ENCODE data around the gene CAMLG.
A peak's percentile ranks its signal among the peaks of the same experiment; 100 is the strongest.

The CAMLG gene

DNA sequence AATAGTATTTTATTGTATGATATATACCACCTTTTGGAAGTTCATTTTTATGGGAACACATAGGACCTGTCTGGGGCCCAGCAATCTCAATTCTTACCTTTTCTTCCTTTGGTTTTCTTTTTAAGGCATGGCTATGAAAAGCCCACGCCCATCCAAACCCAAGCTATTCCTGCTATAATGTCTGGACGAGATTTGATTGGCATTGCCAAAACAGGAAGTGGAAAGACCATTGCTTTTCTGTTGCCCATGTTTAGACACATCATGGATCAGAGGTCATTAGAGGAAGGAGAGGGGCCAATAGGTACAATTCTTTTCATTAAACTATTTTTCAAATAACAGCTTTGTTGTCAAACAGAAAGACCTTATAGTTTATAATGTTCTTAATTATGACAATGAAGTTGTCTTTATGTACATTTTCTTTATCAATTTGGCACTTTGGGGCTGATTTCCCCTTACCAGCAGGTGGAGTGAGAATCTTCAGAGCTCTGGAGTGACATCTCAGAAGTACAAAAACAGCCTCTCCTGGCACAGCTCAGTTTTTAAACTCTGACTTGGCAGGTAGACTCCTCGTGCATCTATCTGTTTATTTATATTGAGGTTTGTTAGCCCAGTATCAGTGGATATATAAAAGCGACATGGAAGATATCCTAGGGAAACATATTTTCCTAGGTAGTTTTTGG is 46.0 kb downstream of the CAMLG start:
- Histone ChIP-seq H3K4me3 (ENCODE audit: low read length) (no peak overlapping the region), H3K27me3 (replicated peaks; ENCODE audit: control insufficient read depth, insufficient read depth, low read length) (no peaks in the 10 kb centered on the region), H3K9ac (ENCODE audit: low read length) (no peak overlapping the region), H3K36me3 (ENCODE audit: control insufficient read depth, insufficient read depth, low read length, severe bottlenecking) (peaks cover 88% of the 10 kb centered on the region), H3K4me1 (ENCODE audit: control insufficient read depth, insufficient read depth, low read length) (no peaks in the 10 kb centered on the region), H3K9me3 (ENCODE audit: control insufficient read depth, low read length) (no peaks in the 10 kb centered on the region)
- peak; percentile 15 for DNase-seq (ENCODE audit: low read depth)

GRCh38 chr5:134784946-134785620 is 46.7 kb downstream of the CAMLG start:
- no peaks in the 10 kb centered on the region for H3K4me1 ChIP-seq (ENCODE audit: control insufficient read depth, insufficient read depth, low read length)
- DNase-seq (ENCODE audit: low read depth) = peak; percentile 27
- no peak overlapping the region for H3K4me3 ChIP-seq (ENCODE audit: low read length)
- H3K9me3 ChIP-seq (ENCODE audit: control insufficient read depth, low read length) = no peaks in the 10 kb centered on the region
- H3K27me3 ChIP-seq (replicated peaks; ENCODE audit: control insufficient read depth, insufficient read depth, low read length) = no peaks in the 10 kb centered on the region
- H3K36me3 ChIP-seq (ENCODE audit: control insufficient read depth, insufficient read depth, low read length, severe bottlenecking) = peaks cover 86% of the 10 kb centered on the region
- no peak overlapping the region for H3K9ac ChIP-seq (ENCODE audit: low read length)

- Histone ChIP-seq H3K4me3 (ENCODE audit: low read length) (no peak overlapping the region), H3K36me3 (ENCODE audit: control insufficient read depth, insufficient read depth, low read length, severe bottlenecking) (peaks cover 90% of the 10 kb centered on the region), H3K9ac (ENCODE audit: low read length) (no peak overlapping the region), H3K4me1 (ENCODE audit: control insufficient read depth, insufficient read depth, low read length) (no peaks in the 10 kb centered on the region), H3K27me3 (replicated peaks; ENCODE audit: control insufficient read depth, insufficient read depth, low read length) (no peaks in the 10 kb centered on the region), H3K9me3 (ENCODE audit: control insufficient read depth, low read length) (no peaks in the 10 kb centered on the region)
- no peak for DNase-seq (ENCODE audit: low read depth)
Observed at GRCh38 chr5:134787692-134788091, 49.3 kb downstream of the CAMLG start.

GRCh38 chr5:134791580-134791979 is 53.2 kb downstream of the CAMLG start:
- H3K9ac ChIP-seq (ENCODE audit: low read length) = no peak overlapping the region
- no peaks in the 10 kb centered on the region for H3K27me3 ChIP-seq (replicated peaks; ENCODE audit: control insufficient read depth, insufficient read depth, low read length)
- H3K4me3 ChIP-seq (ENCODE audit: low read length) = no peak overlapping the region
- H3K9me3 ChIP-seq (ENCODE audit: control insufficient read depth, low read length) = no peaks in the 10 kb centered on the region
- H3K4me1 ChIP-seq (ENCODE audit: control insufficient read depth, insufficient read depth, low read length) = no peaks in the 10 kb centered on the region
- DNase-seq (ENCODE audit: low read depth) = no peak
- H3K36me3 ChIP-seq (ENCODE audit: control insufficient read depth, insufficient read depth, low read length, severe bottlenecking) = peaks cover 86% of the 10 kb centered on the region

DNA sequence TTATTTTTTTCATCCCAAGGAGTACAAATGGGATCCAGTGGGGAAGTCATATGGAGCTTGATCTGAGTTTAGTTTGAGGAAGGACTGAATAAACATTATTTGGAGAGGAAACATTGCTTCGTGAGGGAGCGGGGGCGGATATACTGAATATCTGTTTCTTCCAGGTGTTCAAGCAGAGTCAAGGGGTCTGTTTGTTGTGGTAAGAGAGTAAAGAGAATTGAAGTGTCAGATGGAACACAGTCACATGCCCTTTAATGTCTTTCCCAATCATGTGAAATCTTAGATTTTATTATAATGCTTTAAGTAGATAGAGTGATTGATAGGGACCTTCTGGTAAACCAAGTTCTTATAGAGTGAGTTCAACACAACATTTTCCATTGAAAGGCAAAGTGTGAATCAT is 53.9 kb downstream of the CAMLG start:
- no peak for DNase-seq (ENCODE audit: low read depth)
- H3K4me3 ChIP-seq (ENCODE audit: low read length) = no peak overlapping the region
- no peaks in the 10 kb centered on the region for H3K9me3 ChIP-seq (ENCODE audit: control insufficient read depth, low read length)
- no peaks in the 10 kb centered on the region for H3K27me3 ChIP-seq (replicated peaks; ENCODE audit: control insufficient read depth, insufficient read depth, low read length)
- no peak overlapping the region for H3K9ac ChIP-seq (ENCODE audit: low read length)
- H3K4me1 ChIP-seq (ENCODE audit: control insufficient read depth, insufficient read depth, low read length) = no peaks in the 10 kb centered on the region
- peaks cover 83% of the 10 kb centered on the region for H3K36me3 ChIP-seq (ENCODE audit: control insufficient read depth, insufficient read depth, low read length, severe bottlenecking)

DNA sequence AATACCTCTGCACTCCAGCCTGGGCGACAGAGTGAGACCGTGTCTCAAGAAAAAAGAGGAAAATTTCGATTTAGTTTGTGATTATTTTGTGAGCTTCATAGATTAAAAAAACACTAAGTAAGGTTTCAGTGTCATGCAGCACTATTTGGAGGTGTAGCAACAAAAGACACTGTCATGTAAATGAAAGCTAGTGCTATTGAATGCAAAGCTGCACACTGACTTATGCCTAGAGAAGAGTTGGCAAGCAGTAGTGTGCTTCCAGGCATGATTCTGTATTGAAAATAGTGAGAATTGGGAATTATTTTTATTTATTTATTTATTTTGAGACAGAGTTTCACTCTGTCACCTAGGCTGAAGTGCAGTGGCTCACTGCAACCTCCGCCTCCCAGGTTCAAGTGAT is 54.8 kb downstream of the CAMLG start:
- peaks cover 86% of the 10 kb centered on the region for H3K36me3 ChIP-seq (ENCODE audit: control insufficient read depth, insufficient read depth, low read length, severe bottlenecking)
- H3K4me3 ChIP-seq (ENCODE audit: low read length) = no peak overlapping the region
- no peaks in the 10 kb centered on the region for H3K9me3 ChIP-seq (ENCODE audit: control insufficient read depth, low read length)
- no peak overlapping the region for H3K9ac ChIP-seq (ENCODE audit: low read length)
- H3K27me3 ChIP-seq (replicated peaks; ENCODE audit: control insufficient read depth, insufficient read depth, low read length) = no peaks in the 10 kb centered on the region
- no peaks in the 10 kb centered on the region for H3K4me1 ChIP-seq (ENCODE audit: control insufficient read depth, insufficient read depth, low read length)
- DNase-seq (ENCODE audit: low read depth) = no peak

DNA sequence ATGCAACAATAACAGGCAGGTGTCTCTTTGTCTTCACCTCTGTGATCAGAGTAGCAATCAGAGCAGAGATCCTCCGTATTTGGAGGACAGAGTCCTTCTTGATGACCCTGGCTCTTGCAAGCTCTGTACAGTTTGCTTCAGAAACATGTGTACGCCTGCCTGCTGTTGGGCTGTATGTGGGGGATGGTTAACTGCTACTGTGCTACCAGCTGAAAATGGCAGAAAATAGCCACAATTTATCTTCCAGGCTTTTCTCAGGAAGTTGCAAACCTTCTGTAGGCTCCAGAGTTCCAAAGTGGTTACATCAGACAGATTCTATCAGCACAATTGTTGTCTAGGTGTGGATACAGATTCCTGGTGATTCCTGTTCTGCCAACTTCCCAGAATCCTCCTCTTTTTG is 55.7 kb downstream of the CAMLG start:
- Histone ChIP-seq H3K9me3 (ENCODE audit: control insufficient read depth, low read length) (no peaks in the 10 kb centered on the region), H3K36me3 (ENCODE audit: control insufficient read depth, insufficient read depth, low read length, severe bottlenecking) (peaks cover 90% of the 10 kb centered on the region), H3K4me1 (ENCODE audit: control insufficient read depth, insufficient read depth, low read length) (no peaks in the 10 kb centered on the region), H3K4me3 (ENCODE audit: low read length) (no peak overlapping the region), H3K9ac (ENCODE audit: low read length) (no peak overlapping the region), H3K27me3 (replicated peaks; ENCODE audit: control insufficient read depth, insufficient read depth, low read length) (no peaks in the 10 kb centered on the region)
- DNase-seq (ENCODE audit: low read depth) = no peak

DNA sequence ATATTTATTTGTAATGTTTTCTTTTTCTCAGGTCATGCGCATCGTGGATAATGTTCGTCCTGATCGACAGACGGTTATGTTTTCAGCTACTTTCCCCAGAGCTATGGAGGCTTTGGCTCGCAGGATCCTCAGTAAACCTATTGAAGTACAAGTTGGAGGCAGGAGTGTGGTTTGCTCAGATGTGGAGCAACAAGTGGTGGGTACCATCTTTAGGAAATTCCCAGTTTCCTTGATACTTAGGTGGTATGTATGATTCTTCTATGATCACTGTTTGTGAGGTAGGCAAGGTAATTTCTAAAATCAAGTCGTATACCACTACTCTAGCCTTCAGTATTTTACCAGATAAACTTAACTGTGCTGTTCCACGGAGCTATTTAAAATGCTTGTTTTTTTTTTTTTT is 56.5 kb downstream of the CAMLG start:
- no peaks in the 10 kb centered on the region for H3K4me1 ChIP-seq (ENCODE audit: control insufficient read depth, insufficient read depth, low read length)
- no peaks in the 10 kb centered on the region for H3K27me3 ChIP-seq (replicated peaks; ENCODE audit: control insufficient read depth, insufficient read depth, low read length)
- no peak overlapping the region for H3K4me3 ChIP-seq (ENCODE audit: low read length)
- no peaks in the 10 kb centered on the region for H3K9me3 ChIP-seq (ENCODE audit: control insufficient read depth, low read length)
- peaks cover 89% of the 10 kb centered on the region for H3K36me3 ChIP-seq (ENCODE audit: control insufficient read depth, insufficient read depth, low read length, severe bottlenecking)
- H3K9ac ChIP-seq (ENCODE audit: low read length) = no peak overlapping the region
- DNase-seq (ENCODE audit: low read depth) = no peak

- Histone ChIP-seq H3K4me3 (ENCODE audit: low read length) (no peak overlapping the region), H3K36me3 (ENCODE audit: control insufficient read depth, insufficient read depth, low read length, severe bottlenecking) (peaks cover 72% of the 10 kb centered on the region), H3K9me3 (ENCODE audit: control insufficient read depth, low read length) (no peaks in the 10 kb centered on the region), H3K4me1 (ENCODE audit: control insufficient read depth, insufficient read depth, low read length) (no peaks in the 10 kb centered on the region), H3K27me3 (replicated peaks; ENCODE audit: control insufficient read depth, insufficient read depth, low read length) (no peaks in the 10 kb centered on the region), H3K9ac (ENCODE audit: low read length) (no peak overlapping the region)
- no peak for DNase-seq (ENCODE audit: low read depth)
Observed at GRCh38 chr5:134798468-134798867, 60.1 kb downstream of the CAMLG start.

Measured in adipocyte (in vitro differentiated cells).